Epidermal melanocyte (primary cell): ENCODE results near the gene MAPK14.
"Not testable (repeated sequence)": the region's sequence is repeated elsewhere in the genome, so short reads cannot be mapped to it uniquely, and the experiment has no call there.

ENCODE experiments used
- DNase-seq: peaks from one replicate; pipeline ENCODE4 v3.0.0; 2011; ENCODE audit warnings: low spot score; ENCODE audit not compliant: insufficient read length

MAPK14 gene

GRCh38 chr6:36068586-36068985 lies 41.0 kb downstream of the MAPK14 start:
- no peak for DNase-seq

- no peak for DNase-seq
These were observed 42.0 kb downstream of the MAPK14 start for GRCh38 chr6:36069573-36069972.

- no peak for DNase-seq
These were observed 42.6 kb downstream of the MAPK14 start for GRCh38 chr6:36070252-36070651.

- DNase-seq = no peak
These were observed 43.7 kb downstream of the MAPK14 start for GRCh38 chr6:36071281-36071680.

GRCh38 chr6:36071714-36072113 lies 44.1 kb downstream of the MAPK14 start:
- no peak for DNase-seq

GRCh38 chr6:36072681-36073080 lies 45.1 kb downstream of the MAPK14 start:
- no peak for DNase-seq

GRCh38 chr6:36073587-36073986 lies 46.0 kb downstream of the MAPK14 start:
- DNase-seq = no peak

GRCh38 chr6:36075656-36076055 lies 48.0 kb downstream of the MAPK14 start:
- no peak for DNase-seq

GRCh38 chr6:36076178-36077063 lies 48.8 kb downstream of the MAPK14 start:
- no peak for DNase-seq

- no peak for DNase-seq
These were observed 50.6 kb downstream of the MAPK14 start for GRCh38 chr6:36078159-36078558.

GRCh38 chr6:36079601-36080000 lies 52.0 kb downstream of the MAPK14 start:
- DNase-seq = no peak

GRCh38 chr6:36082318-36082717 lies 54.7 kb downstream of the MAPK14 start:
- no peak for DNase-seq

- no peak for DNase-seq
These were observed 55.8 kb downstream of the MAPK14 start for GRCh38 chr6:36083446-36083845.

- DNase-seq = not testable (repeated sequence)
These were observed 60.6 kb downstream of the MAPK14 start for GRCh38 chr6:36088204-36088603.

- DNase-seq = no peak
These were observed 61.4 kb downstream of the MAPK14 start for GRCh38 chr6:36089048-36089447.

GRCh38 chr6:36094238-36094637 lies 66.6 kb downstream of the MAPK14 start:
- DNase-seq = no peak

- peak; percentile 52 for DNase-seq
These were observed 67.3 kb downstream of the MAPK14 start for GRCh38 chr6:36094753-36095496.

GRCh38 chr6:36095497-36096391 lies 68.1 kb downstream of the MAPK14 start:
- no peak for DNase-seq

GRCh38 chr6:36098253-36098919 lies 70.8 kb downstream of the MAPK14 start:
- DNase-seq = no peak

GRCh38 chr6:36098920-36099647 lies 71.5 kb downstream of the MAPK14 start:
- DNase-seq = no peak
